HG03039 (cell line): ENCODE results near the gene DNAH1.
"Not testable (repeated sequence)": the region's sequence is repeated elsewhere in the genome, so short reads cannot be mapped to it uniquely, and the experiment has no call there.

Source experiments
- ATAC-seq: cut with Tn5 transposase; IDR thresholded peaks from one replicate; pipeline ENCODE4 v1.9.1; 2021; ENCODE audit warnings: mild to moderate bottlenecking, moderate library complexity; ENCODE audit not compliant: unreplicated experiment

DNAH1 gene

DNA sequence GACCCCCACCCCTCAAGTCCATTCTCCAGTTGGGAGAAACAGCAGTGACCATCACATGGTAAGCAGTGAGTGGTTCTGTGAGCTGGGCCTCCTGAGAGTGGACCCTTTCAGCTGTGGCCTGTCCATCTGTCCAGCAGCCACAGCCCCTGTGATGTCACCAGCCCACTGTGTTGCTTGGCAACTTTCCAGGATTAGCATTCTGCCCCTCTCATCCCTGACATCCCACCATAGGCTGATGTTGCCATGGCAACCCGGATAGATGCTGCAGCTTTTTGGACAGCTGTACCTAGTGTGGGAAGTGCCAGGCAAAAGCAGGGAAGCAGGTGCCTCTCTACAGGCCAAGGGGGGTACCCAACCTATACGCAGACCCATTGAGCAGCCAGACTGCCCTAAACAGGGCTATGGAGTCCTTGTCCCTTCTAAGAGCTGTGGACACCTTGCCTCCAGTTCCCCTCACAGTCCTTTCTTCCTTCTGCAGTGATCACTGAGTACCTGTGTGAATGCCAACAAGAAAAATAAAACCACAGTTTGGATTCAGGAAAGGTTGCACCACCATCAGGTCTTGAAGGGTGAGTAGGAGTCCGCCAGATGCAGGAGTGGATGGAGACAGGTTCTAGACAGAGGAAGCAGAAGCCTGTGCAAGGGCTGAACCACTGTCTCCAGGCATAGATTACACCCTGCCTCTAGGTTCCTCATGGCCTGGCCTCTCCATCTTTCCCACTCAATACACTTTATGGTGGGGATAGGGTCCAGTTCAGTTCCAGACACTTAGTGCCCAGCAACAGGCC is at the start of gene DNAH1:
Gene DNAH1 (plus strand): TSS at position 343 of the 788 bp plus-strand sequence. CDS start 6,124 bp downstream, outside the sequence.
- ATAC-seq: no peak

DNA sequence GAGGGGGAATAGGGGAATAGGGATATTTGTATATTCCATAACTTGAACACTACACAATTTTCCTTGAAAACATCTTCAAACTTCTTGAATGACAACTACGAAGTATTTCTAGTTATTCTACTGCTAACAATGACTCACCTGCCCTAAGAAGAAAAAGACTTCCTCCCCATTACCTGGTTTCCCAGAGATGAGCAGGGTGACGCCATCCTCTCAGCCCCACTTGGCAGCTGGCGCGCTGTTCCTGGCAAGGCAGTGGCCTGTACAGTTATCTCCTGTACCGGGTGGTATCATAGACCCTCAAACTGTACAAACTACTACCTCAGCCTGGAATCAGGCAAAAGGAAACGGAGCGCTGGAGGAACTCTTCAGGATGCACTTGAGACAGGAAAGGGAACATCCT is 48.1 kb upstream of the DNAH1 start:
- no peak for ATAC-seq

DNA sequence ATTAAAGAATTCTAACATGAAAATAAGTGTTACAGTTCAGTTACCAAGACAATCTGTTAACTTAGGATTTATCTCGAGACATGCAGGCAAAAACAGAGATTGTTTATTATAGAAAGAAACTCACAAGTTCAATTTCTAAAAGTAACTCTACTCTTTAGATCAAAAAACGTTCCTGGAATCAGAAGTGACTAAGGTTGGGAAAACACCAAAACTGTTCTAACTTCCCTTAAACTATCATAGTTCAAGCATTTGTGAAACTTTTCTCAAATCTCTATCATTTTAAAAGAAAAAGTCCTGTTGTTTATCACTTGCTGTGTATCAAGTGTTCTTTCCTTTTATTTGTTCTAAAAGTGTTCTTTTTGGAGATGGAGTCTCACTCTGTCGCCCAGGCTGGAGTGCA is 46.3 kb upstream of the DNAH1 start:
- no peak for ATAC-seq

DNA sequence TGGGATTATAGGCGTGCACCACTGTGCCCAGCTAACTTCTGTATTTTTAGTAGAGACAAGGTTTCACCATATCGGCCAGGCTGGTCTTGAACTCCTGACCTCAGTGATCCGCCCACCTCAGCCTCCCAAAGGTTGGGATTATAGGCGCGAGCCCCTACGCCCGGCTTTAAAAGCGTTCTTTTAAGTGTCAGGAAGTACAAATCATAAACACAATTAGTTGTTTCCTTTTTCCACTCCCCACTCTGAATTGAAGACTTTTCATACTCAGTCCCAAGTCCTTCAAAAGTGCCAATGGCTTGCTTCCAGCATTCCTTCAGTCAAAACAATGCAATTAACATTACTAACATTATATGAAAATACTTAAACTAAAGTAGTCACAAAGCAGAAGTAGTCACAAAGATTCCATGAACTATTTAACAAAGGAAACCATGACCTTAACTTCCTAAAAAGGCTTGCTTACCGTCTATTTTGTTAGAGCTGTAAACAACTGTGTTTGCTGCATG is 45.8 kb upstream of the DNAH1 start:
- ATAC-seq: no peak

DNA sequence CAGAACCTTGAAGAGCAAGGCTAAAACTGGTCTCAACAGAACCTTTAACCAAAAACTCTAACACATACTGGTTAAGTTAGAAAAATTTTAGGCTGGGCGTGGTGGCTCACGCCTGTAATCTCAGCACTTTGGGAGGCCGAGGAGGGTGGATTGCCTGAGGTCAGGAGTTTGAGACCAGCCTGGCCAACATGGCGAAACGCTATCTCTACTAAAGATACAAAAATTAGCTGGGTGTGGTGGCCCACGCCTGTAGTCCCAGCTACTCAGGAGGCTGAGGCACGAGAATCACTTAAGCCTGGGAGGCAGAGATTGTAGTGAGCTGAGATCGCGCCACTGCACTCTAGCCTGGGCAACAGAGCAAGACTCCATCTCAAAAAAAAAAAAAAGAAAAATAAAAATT is 43.9 kb upstream of the DNAH1 start:
- not testable (repeated sequence) for ATAC-seq

DNA sequence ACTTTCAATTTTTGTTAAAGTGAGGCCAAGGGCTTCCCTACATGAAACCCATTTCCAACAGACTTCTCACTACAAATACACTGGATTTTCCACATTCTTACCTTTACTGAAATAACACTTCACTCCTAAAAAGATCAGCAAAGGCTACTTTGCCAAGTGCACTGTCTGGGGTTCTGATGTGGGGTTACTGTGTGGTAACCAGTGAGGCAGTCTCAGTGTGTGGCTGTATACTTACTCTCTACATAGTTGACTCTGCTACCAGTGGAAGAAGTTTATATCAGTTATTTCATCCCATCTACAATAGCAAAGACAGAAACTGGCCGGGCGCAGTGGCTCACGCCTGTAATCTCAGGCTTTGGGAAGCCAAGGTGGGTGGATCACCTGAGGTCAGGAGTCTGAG is 43.3 kb upstream of the DNAH1 start:
- ATAC-seq: no peak

DNA sequence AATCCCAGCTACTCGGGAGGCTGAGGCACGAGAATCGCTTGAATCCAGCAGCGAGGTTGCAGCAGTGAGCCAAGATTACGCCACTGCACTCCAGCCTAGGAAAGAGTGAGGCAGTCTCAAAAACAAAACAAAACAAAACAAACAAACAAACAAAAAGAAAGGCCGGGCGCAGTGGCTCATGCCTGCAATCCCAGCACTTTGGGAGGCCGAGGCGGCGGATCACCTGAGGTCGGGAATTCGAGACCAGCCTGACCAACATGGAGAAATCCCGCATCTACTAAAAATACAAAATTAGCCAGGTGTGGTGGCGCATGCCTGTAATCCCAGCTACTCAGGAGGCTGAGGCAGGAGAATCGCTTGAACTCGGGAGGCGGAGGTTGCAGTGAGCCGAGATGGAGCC is 41.3 kb upstream of the DNAH1 start:
- not testable (repeated sequence) for ATAC-seq

DNA sequence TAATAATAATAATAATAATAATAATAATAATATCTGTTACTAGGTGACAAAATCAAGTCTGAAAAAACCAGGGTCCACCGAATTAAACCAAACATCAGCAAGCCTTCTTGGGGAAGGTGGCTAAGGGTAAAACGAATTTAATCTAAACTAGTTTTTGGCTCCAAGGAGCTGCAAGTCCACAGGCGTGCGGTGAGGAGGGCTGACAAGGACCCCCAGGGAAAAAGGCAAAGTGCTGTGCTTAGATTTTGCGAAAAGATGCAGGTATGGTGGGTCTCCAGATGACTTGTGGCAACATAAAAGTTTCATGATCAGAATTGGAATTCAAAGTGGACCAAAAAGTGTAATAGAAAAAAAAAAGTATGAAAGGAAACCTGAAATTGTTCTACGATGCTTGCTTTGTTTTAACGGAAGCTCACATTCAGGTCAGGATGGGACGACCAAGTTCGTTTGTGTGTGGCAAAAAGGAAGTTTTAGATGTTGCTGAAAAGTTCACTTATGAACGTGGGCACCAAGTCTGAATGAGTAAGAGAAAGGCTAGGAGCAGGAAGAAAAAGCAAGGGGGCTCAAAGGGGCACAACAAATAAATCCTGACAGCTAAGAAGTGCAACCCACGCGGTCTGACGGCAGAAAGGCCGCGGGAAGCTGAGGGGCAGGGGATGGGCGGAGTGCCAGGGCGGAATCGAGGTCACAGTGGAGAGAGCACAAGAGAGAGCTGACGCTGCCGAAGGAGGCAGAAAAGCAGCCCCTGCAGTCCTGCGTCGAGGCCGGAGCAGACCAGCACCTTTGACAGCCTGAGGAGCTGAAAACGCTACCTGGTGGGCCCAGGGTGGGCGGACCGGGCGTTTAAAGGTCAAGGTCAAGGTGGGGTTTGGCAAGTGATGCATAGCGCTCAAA is 38.8 kb upstream of the DNAH1 start:
- ATAC-seq: no peak

DNA sequence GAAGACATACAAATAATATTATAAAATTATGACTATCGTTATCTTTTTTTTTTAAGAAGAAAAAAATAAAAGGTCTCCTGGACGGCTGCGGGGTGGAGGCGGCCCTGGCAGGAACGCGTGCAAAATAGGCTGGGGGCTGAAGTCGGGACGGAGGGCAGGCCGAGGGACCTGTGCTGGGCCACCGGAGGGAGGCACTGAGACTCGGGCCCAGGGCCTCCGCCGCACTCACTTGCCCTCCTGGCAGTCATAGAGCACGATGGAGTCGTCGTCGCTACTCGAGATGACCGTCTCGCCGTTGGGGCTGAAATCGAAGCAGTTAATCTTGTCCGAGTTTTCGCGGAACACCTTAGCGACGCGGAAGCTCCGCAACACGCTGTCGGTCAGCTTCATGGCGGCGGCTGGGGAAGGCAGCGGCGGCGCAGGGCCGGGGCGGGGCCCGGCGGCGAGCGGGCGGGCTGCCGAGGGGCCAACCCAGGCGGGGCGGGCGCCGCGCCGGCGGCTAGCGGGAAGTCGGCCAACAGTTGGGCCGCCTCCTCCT is 38.1 kb upstream of the DNAH1 start:
- ATAC-seq: peak; percentile 52

DNA sequence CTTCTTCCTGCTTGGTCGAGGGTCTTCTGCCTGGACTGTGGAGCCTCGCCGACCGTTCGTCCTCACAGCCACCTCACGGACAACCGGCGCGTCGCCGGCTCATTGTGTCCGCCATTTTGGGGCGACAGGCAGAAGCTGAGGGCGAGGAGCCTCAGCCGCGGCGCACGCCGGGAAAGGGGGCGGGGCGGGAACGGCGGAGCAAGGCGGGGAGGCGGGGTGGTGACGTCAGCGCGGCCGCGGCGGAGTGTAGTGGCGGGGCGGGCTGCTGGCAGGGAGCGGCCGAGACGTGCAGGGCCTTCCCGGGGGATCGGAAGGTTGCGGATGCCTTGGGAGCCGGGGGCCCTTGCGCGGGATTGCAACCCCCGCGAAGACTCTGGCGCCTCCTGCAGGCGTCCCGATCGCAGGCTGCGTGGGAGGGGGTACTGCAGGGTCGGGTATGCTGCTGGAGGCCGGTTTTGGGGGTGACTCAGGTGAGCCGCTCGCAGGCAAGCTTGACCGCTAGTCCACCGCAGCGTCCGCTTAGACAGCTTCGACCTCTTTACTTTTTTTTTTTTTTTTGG is 37.5 kb upstream of the DNAH1 start, which contains the start of gene WDR82:
Gene WDR82 (minus strand): TSS at position 140 of the 560 bp plus-strand sequence. CDS start 288 bp downstream, outside the sequence.
- ATAC-seq: peak; percentile 79

DNA sequence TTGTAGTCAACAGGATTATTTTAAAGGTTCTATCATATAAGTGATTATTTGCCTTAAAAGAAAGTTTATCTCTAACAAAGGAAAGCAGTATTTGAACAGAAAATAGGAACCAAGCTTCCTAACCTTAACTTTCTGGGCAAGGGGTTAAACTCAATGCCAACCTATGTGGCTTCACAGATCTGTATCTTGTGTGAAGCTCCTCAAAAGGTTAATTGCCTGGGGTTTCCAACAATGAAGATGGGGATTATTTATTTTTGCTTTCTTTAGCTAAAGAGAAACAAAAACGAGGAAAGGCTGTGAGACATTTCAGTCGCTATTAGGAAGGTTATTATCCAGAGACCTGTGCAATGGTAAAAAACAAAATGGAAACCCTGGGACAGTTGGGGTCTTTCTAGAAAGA is 36.5 kb upstream of the DNAH1 start:
- ATAC-seq: no peak

DNA sequence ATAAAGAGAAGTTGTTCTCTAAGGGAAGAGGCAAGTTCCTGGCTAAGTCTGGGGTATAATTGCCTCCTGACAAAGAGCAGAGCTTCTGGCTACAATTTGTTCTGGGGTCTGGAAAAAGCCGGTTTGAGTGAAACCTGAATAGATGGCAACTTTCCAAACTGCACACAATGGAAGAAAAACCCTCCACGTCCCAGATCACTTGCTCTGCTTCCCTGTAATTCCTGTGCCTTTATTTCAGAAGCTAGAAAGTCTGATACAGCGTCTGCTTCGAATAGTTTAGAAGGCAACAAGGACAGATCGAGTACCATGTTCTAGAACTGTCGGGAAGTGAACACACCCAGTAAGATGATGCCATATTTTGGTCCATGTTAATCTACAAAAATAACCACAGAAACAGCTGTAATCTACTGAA is 36.1 kb upstream of the DNAH1 start:
- ATAC-seq: no peak

DNA sequence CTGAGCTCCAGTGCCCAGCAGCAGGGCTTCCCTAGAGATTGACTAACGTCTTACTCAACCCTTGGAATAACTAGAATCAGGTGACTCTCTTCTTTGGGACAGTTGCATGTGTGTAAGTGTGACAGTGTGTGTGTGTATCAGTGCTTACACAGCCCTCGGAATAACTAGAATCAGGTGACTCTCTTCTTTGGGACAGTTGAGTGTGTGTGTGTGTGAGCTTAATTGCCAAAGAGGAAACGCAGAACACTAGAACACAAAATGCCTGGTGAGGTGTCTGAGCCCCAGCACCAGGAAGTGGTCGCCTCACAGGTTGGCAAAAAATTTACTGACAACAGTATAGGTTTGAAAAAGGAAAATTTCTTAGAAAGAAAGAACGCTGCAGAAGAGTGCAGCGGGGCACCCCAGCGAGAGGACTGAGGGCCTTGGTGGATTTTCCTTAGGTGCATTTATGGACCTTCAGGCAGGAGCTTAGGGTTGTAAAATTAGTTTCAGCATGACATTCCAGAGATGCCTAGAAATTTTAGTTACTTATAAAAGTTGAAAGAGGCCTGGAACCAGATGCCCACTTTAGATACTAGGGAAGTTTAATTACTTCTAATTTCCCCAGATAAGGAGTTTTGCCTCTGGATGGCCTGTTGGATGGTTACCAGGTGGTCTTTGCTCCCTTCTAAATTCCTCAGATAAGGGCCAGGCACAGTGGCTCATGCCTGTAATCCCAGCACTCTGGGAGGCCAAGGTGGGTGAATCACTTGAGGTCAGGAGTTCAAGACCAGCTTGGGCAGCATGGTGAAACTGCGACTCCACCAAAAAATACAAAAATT is 33.9 kb upstream of the DNAH1 start:
- no peak for ATAC-seq

DNA sequence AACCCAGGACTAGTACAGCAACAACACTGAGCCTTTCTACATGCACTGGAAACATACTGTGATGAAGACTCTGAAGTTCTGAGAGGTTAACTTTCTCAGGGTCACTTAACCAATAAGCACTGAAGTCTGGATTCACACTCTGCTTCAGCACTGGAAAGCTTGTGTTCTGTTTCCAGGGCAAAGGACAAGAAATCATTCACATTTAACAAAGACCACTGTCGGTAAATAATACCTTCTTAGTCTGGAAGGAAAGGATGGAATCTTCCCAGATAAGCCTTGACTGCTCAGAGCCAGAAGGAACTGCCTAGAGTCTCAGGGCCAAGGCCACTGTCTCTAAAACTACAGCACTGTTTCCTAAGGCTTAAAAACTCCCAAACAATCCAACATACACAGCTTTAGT is 32.8 kb upstream of the DNAH1 start:
- no peak for ATAC-seq

DNA sequence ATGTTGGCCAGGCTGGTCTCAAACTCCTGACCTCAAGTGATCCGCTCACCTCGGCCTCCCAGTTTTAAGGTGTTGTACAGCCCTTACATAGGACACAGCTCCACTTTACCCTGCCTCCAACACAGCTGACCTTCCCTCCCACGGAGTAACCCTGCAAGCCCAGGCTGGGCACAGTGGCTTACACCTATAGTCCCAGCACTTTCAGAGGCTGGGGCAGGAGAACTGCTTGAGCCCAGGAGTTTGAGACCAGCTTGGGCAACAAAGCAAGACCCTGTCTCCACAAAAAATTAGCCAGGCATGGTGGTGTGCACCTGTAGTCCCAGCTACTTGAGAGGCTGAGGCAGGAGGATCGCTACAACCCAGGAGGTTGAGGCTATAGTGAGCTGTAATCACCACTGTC is 32.1 kb upstream of the DNAH1 start:
- ATAC-seq: not testable (repeated sequence)

DNA sequence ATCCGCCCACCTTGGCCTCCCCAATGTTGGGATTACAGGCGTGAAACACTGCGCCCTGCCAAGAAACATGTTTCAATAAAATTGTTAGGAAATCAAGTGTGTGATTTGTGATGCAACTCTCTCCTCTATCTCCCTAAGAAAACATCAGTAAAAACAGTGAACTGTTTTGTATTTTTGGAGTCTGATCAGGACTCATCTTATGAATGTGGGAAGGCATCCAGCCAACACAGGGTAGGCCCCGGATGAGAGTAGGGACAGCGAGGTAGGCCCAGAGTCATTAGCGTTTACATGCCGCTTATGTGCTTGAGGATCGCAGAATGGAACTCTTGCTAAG is 29.4 kb upstream of the DNAH1 start:
- ATAC-seq: no peak

DNA sequence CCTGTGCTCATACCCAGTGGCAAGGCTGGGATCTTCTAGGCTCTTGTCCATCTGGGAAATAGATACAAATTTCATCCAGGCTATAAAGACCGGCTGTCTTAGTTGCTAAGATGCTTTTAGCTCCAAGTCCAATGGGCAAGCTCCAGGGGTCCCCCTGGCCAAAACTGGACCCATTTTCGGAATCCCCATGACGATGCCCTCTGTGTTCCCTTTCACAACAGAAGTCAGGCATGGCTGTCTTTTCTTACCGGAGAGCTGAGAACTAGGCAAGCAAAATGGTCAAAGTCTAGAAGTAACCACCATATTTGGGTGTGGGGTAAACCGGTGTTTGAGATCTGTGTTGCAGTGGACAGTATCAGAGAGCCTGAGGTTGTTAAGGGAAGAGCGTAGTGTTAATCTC is 27.4 kb upstream of the DNAH1 start:
- ATAC-seq: no peak

DNA sequence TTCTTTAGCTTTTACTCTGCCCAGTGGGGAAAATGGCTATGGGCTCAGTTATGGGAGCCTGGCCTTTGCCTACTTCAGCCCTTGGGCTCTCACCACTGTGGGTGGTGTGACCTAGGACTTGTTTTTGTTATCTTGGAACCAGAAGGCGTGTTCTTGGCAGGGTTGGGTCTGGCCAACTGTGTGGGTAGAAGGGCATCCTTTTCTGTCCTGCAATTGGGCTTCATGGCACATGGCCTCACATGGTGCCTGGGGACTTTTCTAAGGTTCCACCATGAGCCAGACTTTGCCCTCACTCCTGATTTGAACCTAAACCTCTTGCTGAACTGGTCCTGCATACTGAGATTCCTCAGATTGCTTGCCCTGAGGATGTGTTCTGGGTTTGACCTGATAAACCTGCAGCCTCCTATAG is 26.8 kb upstream of the DNAH1 start:
- ATAC-seq: no peak

DNA sequence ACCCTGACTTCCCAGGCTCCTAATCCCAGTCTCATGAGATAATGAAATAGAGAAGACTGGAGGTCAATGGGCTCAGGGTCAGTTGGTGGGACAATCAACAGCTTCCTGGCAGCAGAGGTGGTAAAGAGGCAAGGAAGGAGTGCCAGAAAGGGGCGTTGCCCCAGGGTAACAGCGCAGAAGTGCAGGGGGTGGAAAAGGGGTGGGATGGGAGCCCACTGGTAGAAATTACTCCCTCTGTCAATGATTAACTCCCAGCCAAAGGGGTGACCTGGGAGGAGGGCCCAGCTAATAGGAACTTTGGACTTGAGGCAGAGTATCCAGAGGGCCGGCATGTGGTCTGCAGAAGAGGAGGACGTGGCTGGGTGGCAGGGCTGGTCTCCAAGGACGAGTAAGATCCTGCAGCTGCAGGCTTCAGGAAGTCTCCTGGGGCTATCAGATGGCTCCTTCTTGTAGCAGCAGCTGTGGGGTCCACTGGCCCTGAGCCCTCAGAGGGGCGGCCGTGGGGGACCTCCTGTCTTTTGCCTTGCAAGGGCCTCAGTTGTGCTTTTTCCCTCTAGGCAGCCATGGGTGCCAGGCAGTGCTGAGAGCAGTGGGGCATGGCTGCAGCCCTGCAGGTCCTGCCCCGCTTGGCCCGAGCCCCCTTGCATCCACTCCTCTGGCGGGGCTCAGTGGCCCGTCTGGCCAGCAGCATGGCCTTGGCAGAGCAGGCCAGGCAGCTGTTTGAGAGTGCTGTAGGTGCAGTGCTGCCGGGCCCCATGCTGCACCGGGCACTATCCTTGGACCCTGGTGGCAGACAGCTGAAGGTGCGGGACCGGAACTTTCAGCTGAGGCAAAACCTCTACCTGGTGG is 26.1 kb upstream of the DNAH1 start:
- ATAC-seq: no peak
